MG63 (cell line): ENCODE measurements around the gene RIPOR2. TPM values are rescaled to one million over a fixed set of nuclear protein-coding genes. Genes with fewer than 3 reads are reported as not detected.
"Not testable (repeated sequence)": the region's sequence is repeated elsewhere in the genome, so short reads cannot be mapped to it uniquely, and the experiment has no call there.

Source experiments
- DNase-seq: peaks from one replicate; pipeline ENCODE4 v3.0.0-alpha.2; 2020
- H3K27me3 ChIP-seq: fragments of 250-450 bp; sonication (Bioruptor Pico); 2 replicates; pipeline ENCODE4 v1.5.1; 2020; ENCODE audit warnings: mild to moderate bottlenecking, moderate library complexity
- H3K36me3 ChIP-seq: fragments of 250-450 bp; sonication (Bioruptor Pico); 2 replicates; pipeline ENCODE4 v1.5.1; 2020; ENCODE audit warnings: mild to moderate bottlenecking, moderate library complexity
- H3K4me3 ChIP-seq: fragments of 250-450 bp; sonication (Bioruptor Pico); 2 replicates; pipeline ENCODE4 v1.5.1; 2020; ENCODE audit warnings: mild to moderate bottlenecking, moderate library complexity
- H3K9me3 ChIP-seq: fragments of 250-450 bp; sonication (Bioruptor Pico); 2 replicates; pipeline ENCODE4 v1.5.1; 2020; ENCODE audit warnings: mild to moderate bottlenecking, moderate library complexity
- total RNA-seq: library from RNA; depleted of rRNA; stranded (reverse); fragments of >200 nt; shearing (Covaris generic); gene quantifications from 2 replicates; pipeline ENCODE4 v1.2.3, GENCODE V29; 2014; ENCODE audit warnings: low replicate concordance; rRNA removed

Gene RIPOR2
- total RNA-seq, 1 experiment from 2014 or later = 0.40 TPM

DNA sequence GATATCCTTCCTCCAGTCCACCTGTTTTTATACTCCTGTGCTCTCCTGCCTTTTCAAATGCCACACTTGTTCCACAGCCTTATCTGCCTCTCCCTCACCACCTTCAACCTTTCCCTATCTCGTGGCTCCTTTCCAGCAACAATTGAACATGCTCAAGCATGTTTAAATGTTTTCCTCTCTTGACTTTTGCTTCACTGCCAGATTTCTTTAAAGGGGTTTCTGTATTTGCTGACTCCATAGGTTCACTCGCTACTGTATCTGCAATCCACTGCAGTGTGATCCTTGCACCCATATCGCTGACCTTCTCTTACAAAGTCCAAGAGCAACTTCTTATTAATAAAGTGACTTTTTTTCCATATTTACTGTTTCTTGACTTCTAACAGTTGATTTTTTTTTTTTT is 172.2 kb downstream of the RIPOR2 start:
- Histone ChIP-seq H3K36me3 (no peaks in the 10 kb centered on the region), H3K27me3 (no peaks in the 10 kb centered on the region), H3K9me3 (no peaks in the 10 kb centered on the region), H3K4me3 (no peak overlapping the region)
- no peak for DNase-seq

GRCh38 chr6:24761851-24762250 is 173.9 kb downstream of the RIPOR2 start:
- no peaks in the 10 kb centered on the region for H3K27me3 ChIP-seq
- no peak overlapping the region for H3K4me3 ChIP-seq
- H3K36me3 ChIP-seq = no peaks in the 10 kb centered on the region
- no peak for DNase-seq
- H3K9me3 ChIP-seq = no peaks in the 10 kb centered on the region

GRCh38 chr6:24761193-24761835 is 174.4 kb downstream of the RIPOR2 start:
- H3K4me3 ChIP-seq = no peak overlapping the region
- no peaks in the 10 kb centered on the region for H3K27me3 ChIP-seq
- H3K9me3 ChIP-seq = no peaks in the 10 kb centered on the region
- peak; percentile 15 for DNase-seq
- no peaks in the 10 kb centered on the region for H3K36me3 ChIP-seq

GRCh38 chr6:24760210-24760609 is 175.6 kb downstream of the RIPOR2 start:
- no peak for DNase-seq
- no peaks in the 10 kb centered on the region for H3K36me3 ChIP-seq
- H3K4me3 ChIP-seq = no peak overlapping the region
- no peaks in the 10 kb centered on the region for H3K27me3 ChIP-seq
- no peaks in the 10 kb centered on the region for H3K9me3 ChIP-seq

- no peak for DNase-seq
- Histone ChIP-seq H3K4me3 (no peak overlapping the region), H3K27me3 (no peaks in the 10 kb centered on the region), H3K9me3 (no peaks in the 10 kb centered on the region), H3K36me3 (no peaks in the 10 kb centered on the region)
Observed at GRCh38 chr6:24759718-24760117, 176.0 kb downstream of the RIPOR2 start.

GRCh38 chr6:24757611-24758010 is 178.1 kb downstream of the RIPOR2 start:
- no peaks in the 10 kb centered on the region for H3K36me3 ChIP-seq
- DNase-seq = no peak
- H3K9me3 ChIP-seq = no peaks in the 10 kb centered on the region
- no peaks in the 10 kb centered on the region for H3K27me3 ChIP-seq
- no peak overlapping the region for H3K4me3 ChIP-seq

DNA sequence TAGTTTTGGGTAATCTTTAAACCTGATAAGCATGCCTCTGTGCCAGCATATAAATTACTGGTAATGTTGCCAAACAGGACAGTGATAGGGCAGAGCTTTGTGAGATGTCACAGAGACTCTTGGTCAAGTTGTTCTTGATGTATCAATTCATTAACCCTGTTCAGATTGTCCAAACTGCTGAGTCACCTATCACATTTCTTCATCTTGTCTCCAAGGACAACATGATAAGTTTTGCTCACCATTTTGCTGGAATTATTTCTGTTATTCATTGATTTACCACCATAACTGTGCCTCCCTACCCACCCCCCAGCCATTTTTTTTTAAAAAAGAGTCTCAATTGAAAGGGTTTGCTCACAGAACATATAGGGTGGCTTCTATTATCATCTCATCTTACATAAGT is 180.5 kb downstream of the RIPOR2 start:
- Histone ChIP-seq H3K36me3 (no peaks in the 10 kb centered on the region), H3K27me3 (no peaks in the 10 kb centered on the region), H3K9me3 (no peaks in the 10 kb centered on the region), H3K4me3 (no peak overlapping the region)
- no peak for DNase-seq

DNA sequence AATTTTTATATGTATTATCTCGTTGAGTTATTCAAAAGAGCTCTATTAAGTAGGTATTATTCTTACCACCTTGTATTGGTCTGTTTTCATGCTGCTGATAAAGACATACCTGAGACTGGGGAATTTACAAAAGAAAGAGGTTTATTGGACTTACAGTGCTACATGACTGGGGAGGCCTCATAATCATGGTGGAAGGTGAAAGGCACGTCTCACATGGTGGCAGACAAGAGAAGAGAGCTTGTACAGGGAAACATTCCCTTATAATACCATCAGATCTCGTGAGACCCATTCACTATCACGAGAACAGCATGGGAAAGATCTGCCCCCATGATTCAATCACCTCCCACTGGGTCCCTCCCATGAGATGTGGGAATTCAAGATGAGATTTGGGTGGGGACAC is 181.4 kb downstream of the RIPOR2 start:
- not testable (repeated sequence) for H3K27me3 ChIP-seq, DNase-seq, H3K4me3 ChIP-seq, H3K36me3 ChIP-seq, H3K9me3 ChIP-seq

Other genes with a start within 250 kb of the RIPOR2 start
- 59.1 and 89.8 TPM in 2 replicates for gene C6orf62, start 216.8 kb downstream of the RIPOR2 start, total RNA-seq
- 35.5 and 42.3 TPM in 2 replicates for gene GMNN, start 161.0 kb downstream of the RIPOR2 start, total RNA-seq
- gene ARMH2, start 137.0 kb downstream of the RIPOR2 start, total RNA-seq = not detected in 2 replicates